ENCODE results near the gene SGMS1.

The SGMS1 gene

DNA sequence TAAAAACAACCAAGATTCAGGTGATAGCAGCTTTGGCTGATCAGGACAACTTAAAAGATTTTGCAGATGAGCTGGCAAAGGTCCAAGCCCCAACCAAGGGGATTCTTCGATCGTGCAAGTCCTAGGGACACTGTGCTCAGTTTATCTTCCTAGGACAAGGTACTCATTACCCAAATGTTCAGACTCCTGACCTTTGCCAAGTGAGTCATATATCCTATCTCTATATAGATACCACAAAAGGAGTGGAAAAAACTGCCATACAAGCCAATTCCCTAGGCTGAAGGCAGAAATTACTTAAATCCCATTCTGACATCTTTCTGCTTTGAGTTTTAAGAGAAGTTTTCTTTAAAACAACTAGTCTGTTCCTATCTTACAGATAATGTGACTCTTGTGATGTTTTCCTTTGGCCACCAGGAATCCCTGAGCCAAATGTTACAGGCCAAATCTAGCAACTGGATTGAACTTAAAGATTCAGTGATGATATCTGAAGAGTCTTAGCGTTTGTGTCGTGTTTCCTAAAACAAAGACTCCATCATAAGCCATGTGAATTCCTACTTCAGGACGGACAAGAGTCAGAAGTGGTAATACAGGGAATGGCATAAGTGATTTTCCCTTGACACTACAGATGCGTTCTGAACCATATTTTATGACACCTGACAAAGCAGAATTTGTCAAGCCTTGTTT is 229.8 kb downstream of the SGMS1 start:
- H3K4me3 ChIP-seq (ENCODE audit: low read depth, low read length), result no peak overlapping the region
- no peaks in the 10 kb centered on the region for H3K27me3 ChIP-seq (replicated peaks)
- peak overlapping the region; percentile 94 for H3K27ac ChIP-seq
- no peak for TF ChIP-seq CTCF (IDR thresholded peaks at IDR 0.05; ENCODE audit: low read depth, low read length, missing control alignments)
- in situ Hi-C loops (cut with HindIII; ENCODE audit: low pct_ligation_motif_present, low sequenced_read_pairs), result no loop called here
- H3K36me3 ChIP-seq (replicated peaks), result no peaks in the 10 kb centered on the region
- peak; percentile 81 for DNase-seq

DNA sequence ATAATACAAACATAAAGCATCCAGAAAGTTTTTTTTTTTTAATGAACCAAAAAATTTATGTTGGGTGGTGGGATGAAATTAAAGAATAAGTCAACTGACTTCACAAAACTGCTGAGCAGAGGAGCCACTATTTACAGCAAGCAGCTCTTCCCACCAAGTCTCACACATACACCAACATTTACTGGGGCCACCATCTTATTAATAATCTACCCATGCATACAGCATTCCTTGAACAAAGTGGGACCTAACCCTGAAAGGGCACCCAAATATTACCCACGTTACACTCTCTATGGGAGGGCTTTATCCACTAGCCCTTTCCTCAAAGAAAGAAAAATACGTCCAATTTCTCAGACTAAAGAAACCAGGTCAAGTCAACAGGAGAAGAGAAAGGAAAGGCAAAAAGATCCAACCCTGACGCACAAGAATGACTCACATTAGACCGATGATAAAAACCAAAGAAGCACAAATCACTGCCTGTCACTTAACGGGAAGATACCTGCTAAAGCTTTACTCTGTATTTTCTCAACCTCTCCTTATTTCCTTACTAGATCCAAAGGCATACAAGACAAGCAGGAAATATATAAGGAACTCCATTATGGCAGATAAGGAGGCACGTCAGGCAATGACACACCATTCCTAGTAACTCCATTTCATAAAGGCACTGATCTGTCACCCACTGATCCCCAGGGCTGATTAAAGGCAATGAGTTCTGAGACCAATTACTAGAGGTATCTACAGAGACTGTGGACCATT is 230.6 kb downstream of the SGMS1 start:
- no peak for TF ChIP-seq CTCF (IDR thresholded peaks at IDR 0.05; ENCODE audit: low read depth, low read length, missing control alignments)
- peak; percentile 83 for DNase-seq
- Histone ChIP-seq H3K4me3 (ENCODE audit: low read depth, low read length) (no peak overlapping the region), H3K27ac (peak overlapping the region; percentile 94), H3K27me3 (replicated peaks) (no peaks in the 10 kb centered on the region), H3K36me3 (replicated peaks) (no peaks in the 10 kb centered on the region)
- in situ Hi-C loops (cut with HindIII; ENCODE audit: low pct_ligation_motif_present, low sequenced_read_pairs), result no loop called here

DNA sequence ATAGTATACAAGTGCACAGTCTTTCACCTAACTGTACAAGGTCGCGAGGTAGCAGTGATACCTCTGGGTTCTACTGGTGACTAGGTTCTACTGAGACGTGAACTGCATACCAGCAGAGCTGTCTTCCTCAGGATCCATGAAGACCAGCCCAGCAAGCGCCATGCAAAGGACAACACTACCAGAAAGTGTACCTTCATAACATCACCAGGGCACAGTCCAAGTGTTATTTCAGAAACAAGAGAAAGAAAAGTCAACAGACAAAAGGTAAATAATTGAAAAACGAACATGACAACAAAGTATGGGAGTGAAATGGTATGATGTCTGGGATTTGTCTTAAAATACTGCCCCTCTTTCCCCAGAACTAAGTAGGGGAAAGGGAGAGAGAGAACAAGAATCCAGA is 231.3 kb downstream of the SGMS1 start:
- Histone ChIP-seq H3K4me3 (ENCODE audit: low read depth, low read length) (no peak overlapping the region), H3K27ac (peak overlapping the region; percentile 94), H3K36me3 (replicated peaks) (no peaks in the 10 kb centered on the region), H3K27me3 (replicated peaks) (no peaks in the 10 kb centered on the region)
- in situ Hi-C loops (cut with HindIII; ENCODE audit: low pct_ligation_motif_present, low sequenced_read_pairs), result no loop called here
- no peak for TF ChIP-seq CTCF (IDR thresholded peaks at IDR 0.05; ENCODE audit: low read depth, low read length, missing control alignments)
- DNase-seq, result no peak

GRCh38 chr10:50390302-50390701 is 233.5 kb downstream of the SGMS1 start:
- Histone ChIP-seq H3K27me3 (replicated peaks) (no peaks in the 10 kb centered on the region), H3K4me3 (ENCODE audit: low read depth, low read length) (no peak overlapping the region), H3K36me3 (replicated peaks) (no peaks in the 10 kb centered on the region), H3K27ac (no peak overlapping the region)
- no peak for TF ChIP-seq CTCF (IDR thresholded peaks at IDR 0.05; ENCODE audit: low read depth, low read length, missing control alignments)
- no peak for DNase-seq
- in situ Hi-C loops (cut with HindIII; ENCODE audit: low pct_ligation_motif_present, low sequenced_read_pairs), result no loop called here

DNA sequence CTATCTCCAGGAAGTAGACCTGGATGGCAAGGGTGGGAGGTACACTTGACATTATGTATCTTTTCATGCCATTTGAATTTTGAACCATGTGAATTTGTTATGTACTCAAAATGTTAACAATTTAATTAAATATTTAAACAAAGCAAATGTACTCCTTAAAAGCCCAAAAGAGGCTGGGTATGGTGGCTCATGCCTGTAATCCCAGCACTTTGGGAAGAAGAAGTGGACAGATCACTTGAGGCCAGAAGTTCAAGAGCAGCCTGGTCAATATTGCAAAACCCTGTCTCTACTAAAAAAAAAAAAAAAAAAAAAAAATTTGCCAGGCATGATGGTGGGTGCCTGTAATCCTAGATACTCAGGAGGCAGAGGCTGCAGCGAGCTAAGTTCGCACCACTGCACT is 235.6 kb downstream of the SGMS1 start:
- Histone ChIP-seq H3K36me3 (replicated peaks) (no peaks in the 10 kb centered on the region), H3K4me3 (ENCODE audit: low read depth, low read length) (no peak overlapping the region), H3K27me3 (replicated peaks) (no peaks in the 10 kb centered on the region), H3K27ac (no peak overlapping the region)
- no peak for TF ChIP-seq CTCF (IDR thresholded peaks at IDR 0.05; ENCODE audit: low read depth, low read length, missing control alignments)
- DNase-seq, result no peak
- in situ Hi-C loops (cut with HindIII; ENCODE audit: low pct_ligation_motif_present, low sequenced_read_pairs), result no loop called here

Data from brain microvascular endothelial cell (primary cell).